Measurements from ENCODE around the gene GRID1.

GRID1 gene

DNA sequence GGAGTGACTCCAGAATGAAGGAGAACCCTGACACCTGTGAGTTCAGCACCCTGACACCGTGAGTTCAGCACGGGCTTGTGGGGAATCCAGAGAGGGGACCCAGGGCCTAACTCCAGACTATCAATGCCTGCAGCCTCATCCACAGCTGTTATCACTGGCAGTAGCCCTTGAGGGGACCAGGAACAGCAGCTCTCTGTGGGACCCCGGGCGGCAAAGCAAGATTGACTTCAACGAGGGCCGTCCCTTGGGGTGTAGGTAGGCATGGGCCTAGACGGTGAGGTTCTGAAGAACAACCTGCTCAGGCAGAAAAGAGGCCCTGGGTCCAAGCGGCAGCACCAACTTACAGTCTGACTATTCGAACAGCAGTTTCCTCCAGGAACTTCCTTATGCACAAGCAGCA, 8.9 kb downstream of the GRID1 start:
- Histone ChIP-seq H3K9ac (ENCODE audit: low read depth, low read length) (no peak overlapping the region), H3K4me1 (ENCODE audit: insufficient read depth, low read length) (no peaks in the 10 kb centered on the region), H3K36me3 (ENCODE audit: insufficient read depth, low read depth, low read length) (no peaks in the 10 kb centered on the region), H3K9me3 (ENCODE audit: insufficient read depth, low read depth, low read length) (no peaks in the 10 kb centered on the region), H3K27ac (ENCODE audit: low read length) (no peak overlapping the region), H3K4me3 (ENCODE audit: low read length) (no peak overlapping the region), H3K27me3 (ENCODE audit: insufficient read depth, low read length) (peaks cover 29% of the 10 kb centered on the region)

DNA sequence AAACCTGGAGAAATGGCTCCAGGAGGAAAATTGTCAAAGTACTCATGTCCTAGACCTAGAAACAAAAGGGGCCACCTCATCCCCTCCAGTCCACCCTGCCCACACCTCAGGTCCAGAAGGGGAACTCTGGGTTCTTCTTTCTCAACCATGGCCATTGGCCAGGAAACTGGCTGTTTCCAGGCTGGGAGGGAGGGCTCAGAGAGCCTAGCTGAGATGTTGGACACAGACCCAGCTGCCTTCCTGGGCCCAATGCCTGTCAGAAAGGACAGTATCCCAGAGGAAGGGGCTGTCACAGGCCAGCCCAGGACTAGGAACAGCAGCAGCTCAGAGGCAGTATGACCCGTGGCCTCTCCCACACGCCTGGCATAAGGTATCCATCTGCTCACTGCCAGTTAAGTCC, 9.6 kb downstream of the GRID1 start:
- no peak overlapping the region for H3K9ac ChIP-seq (ENCODE audit: low read depth, low read length)
- H3K36me3 ChIP-seq (ENCODE audit: insufficient read depth, low read depth, low read length), result no peaks in the 10 kb centered on the region
- no peak overlapping the region for H3K27ac ChIP-seq (ENCODE audit: low read length)
- H3K9me3 ChIP-seq (ENCODE audit: insufficient read depth, low read depth, low read length), result no peaks in the 10 kb centered on the region
- H3K27me3 ChIP-seq (ENCODE audit: insufficient read depth, low read length), result peaks cover 22% of the 10 kb centered on the region
- no peak overlapping the region for H3K4me3 ChIP-seq (ENCODE audit: low read length)
- no peaks in the 10 kb centered on the region for H3K4me1 ChIP-seq (ENCODE audit: insufficient read depth, low read length)

DNA sequence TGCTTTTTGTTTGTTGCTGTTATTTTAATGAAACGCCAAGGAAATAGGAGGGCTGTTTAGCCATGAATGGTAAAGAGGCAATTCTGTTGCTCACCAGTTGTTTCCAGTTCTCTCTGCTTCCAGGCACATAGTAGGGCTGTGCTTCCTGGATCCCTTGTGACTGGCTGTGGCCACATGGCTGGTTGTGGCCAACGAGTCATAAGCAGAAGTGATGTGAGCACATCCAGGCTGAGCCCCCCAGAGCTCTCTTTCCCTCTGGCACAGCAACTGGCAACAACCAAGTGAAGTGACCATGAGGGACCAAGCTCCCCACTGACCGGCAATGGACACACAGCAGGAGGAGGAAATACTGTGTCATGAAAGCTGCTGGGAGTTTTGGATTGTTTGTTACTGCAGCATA, 10.3 kb downstream of the GRID1 start:
- Histone ChIP-seq H3K9me3 (ENCODE audit: insufficient read depth, low read depth, low read length) (no peaks in the 10 kb centered on the region), H3K27ac (ENCODE audit: low read length) (no peak overlapping the region), H3K4me3 (ENCODE audit: low read length) (no peak overlapping the region), H3K27me3 (ENCODE audit: insufficient read depth, low read length) (peaks cover 15% of the 10 kb centered on the region), H3K36me3 (ENCODE audit: insufficient read depth, low read depth, low read length) (no peaks in the 10 kb centered on the region), H3K4me1 (ENCODE audit: insufficient read depth, low read length) (no peaks in the 10 kb centered on the region), H3K9ac (ENCODE audit: low read depth, low read length) (no peak overlapping the region)

DNA sequence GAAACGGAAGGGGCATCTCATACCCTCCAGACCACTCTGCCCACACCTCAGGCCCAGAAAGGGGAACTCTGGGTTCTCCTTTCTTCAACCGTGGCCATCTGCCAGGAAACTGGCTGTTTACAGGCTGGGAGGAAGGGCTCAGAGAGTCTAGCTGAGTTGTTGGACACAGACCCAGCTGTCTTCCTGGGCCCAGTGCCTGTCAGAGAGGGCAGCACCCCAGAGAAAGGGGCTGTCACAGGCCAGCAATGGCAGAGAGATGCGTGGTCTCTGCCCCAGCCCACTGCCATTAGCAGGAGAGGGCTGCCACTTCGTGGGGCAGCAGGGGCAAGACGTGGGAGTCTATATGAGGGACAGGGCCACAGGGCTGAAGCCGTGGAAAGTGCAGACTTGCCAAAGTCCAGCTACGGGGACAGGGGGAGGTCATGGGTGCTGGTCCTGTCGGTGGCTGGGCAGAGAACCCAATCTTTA, 11.0 kb downstream of the GRID1 start:
- no peak overlapping the region for H3K4me3 ChIP-seq (ENCODE audit: low read length)
- no peak overlapping the region for H3K27ac ChIP-seq (ENCODE audit: low read length)
- H3K27me3 ChIP-seq (ENCODE audit: insufficient read depth, low read length), result peaks cover 8% of the 10 kb centered on the region
- H3K36me3 ChIP-seq (ENCODE audit: insufficient read depth, low read depth, low read length), result no peaks in the 10 kb centered on the region
- H3K9ac ChIP-seq (ENCODE audit: low read depth, low read length), result no peak overlapping the region
- H3K4me1 ChIP-seq (ENCODE audit: insufficient read depth, low read length), result no peaks in the 10 kb centered on the region
- H3K9me3 ChIP-seq (ENCODE audit: insufficient read depth, low read depth, low read length), result no peaks in the 10 kb centered on the region

DNA sequence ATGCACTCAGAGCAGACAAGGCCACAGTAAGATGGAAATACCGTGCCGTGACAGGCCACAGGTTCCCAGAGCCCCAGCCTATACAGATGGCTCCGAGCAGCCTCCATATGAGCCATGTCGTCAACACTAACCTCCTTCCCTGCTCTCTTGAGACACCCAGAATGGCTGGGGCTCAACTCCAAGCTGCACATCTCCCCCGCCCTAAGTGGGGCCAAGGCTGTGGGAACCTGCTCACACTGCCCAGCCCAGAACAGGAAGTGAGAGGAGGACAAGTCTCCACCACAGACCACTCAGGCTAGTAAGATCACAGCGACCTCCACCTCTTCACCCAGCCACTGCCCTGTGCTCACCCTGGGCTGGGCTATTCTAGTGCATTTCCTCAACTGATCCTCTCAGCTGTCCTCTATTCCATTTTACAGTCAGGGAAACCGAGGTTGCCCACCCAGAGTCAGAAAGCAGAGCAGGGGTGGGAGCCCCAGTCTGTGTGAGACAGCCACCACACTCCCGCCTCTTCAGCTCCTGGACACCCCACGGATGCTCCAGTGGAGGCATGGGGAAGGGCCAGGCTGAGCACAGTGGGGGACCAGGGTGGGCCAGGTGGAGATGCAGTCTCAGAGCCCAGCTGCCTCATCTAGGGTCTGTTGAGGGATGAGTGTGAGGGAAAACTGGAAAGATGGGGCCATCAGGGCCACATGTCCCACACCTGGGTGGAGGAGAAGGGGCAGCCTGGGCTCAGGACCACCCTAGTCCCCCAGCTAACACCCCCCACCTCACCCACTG, 11.6 kb downstream of the GRID1 start:
- no peaks in the 10 kb centered on the region for H3K9me3 ChIP-seq (ENCODE audit: insufficient read depth, low read depth, low read length)
- H3K4me1 ChIP-seq (ENCODE audit: insufficient read depth, low read length), result no peaks in the 10 kb centered on the region
- no peaks in the 10 kb centered on the region for H3K36me3 ChIP-seq (ENCODE audit: insufficient read depth, low read depth, low read length)
- H3K27ac ChIP-seq (ENCODE audit: low read length), result no peak overlapping the region
- peaks cover 5% of the 10 kb centered on the region; the same call in 1 of the 2 replicates for H3K27me3 ChIP-seq (ENCODE audit: insufficient read depth, low read length)
- no peak overlapping the region for H3K9ac ChIP-seq (ENCODE audit: low read depth, low read length)
- no peak overlapping the region for H3K4me3 ChIP-seq (ENCODE audit: low read length)

DNA sequence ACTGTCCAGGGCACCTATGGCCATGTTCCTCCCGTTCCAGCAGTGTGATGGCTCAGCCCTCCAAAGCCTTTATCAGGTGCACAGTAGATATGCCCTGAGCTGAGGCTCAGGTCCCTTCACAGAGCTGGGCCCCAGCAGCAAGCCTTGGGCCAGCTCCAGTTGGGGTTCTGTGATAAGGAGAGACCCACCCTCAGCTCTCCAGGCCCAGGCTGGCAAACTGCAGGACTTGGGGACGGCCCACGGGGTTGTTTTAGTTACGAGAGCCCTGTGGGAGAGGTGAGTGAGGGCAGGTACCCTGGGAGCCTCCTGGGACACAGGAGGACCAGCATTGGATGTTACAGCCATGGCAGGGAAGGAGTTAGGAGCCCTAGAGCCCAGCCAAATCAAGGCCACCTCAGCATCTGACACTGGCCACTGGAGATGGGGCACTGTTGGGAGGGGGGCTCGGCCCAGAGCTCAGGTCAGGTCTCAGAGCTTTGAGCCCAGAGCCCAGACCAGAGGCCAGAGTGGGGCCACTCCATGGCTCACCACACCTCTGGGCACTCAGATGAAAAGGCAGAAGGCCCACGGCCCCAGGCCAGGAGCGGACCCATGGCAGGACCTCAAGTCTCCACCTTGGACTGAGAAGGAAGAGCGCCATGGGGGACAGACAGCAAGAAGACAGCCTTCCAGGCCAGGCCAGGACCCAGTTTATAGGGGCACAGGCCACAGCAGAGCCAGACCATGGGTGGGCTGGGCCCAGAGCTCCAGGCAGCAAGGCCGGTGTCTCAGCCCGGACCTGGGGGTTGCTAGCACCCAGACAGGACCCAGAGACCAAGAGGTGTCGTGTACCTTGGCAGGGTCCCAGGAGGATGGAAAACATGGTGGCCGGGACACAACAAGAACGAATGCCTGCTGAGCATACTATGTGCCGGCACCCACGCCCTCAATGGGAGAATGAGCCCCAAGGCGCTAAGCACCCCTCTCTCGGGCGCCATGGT, 12.8 kb downstream of the GRID1 start:
- no peak overlapping the region for H3K27ac ChIP-seq (ENCODE audit: low read length)

DNA sequence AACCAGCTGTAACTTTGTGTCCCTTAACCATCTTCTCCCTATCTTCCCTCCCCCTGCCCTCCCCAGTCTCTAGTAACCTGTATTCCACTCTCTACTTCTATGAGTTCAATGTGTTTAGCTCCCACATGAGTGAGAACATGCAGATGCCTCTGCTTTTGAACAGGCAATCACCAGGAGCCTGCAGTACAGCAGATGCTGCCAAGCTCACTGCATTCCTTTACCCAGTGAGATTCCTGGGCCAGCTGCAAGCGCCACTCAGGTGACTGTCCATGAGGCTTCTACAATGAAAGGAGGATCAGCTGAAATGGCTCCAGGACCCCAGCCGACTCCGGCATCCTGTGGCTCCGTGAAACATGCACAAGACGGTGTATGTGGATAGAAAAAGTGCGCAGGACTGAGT, 15.7 kb downstream of the GRID1 start:
- Histone ChIP-seq H3K27ac (ENCODE audit: low read length) (no peak overlapping the region), H3K9me3 (ENCODE audit: insufficient read depth, low read depth, low read length) (no peaks in the 10 kb centered on the region), H3K36me3 (ENCODE audit: insufficient read depth, low read depth, low read length) (no peaks in the 10 kb centered on the region), H3K27me3 (ENCODE audit: insufficient read depth, low read length) (no peaks in the 10 kb centered on the region; the same call in 1 of the 2 replicates), H3K4me1 (ENCODE audit: insufficient read depth, low read length) (no peaks in the 10 kb centered on the region), H3K9ac (ENCODE audit: low read depth, low read length) (no peak overlapping the region), H3K4me3 (ENCODE audit: low read length) (no peak overlapping the region)

More for the DNA sequence above, 12.8 kb downstream of the GRID1 start:
- Histone ChIP-seq H3K27me3 (ENCODE audit: insufficient read depth, low read length) (peaks cover under 1% of the 10 kb centered on the region; the same call in 1 of the 2 replicates), H3K4me3 (ENCODE audit: low read length) (no peak overlapping the region), H3K36me3 (ENCODE audit: insufficient read depth, low read depth, low read length) (no peaks in the 10 kb centered on the region), H3K9me3 (ENCODE audit: insufficient read depth, low read depth, low read length) (no peaks in the 10 kb centered on the region), H3K4me1 (ENCODE audit: insufficient read depth, low read length) (no peaks in the 10 kb centered on the region), H3K9ac (ENCODE audit: low read depth, low read length) (no peak overlapping the region)

DNA sequence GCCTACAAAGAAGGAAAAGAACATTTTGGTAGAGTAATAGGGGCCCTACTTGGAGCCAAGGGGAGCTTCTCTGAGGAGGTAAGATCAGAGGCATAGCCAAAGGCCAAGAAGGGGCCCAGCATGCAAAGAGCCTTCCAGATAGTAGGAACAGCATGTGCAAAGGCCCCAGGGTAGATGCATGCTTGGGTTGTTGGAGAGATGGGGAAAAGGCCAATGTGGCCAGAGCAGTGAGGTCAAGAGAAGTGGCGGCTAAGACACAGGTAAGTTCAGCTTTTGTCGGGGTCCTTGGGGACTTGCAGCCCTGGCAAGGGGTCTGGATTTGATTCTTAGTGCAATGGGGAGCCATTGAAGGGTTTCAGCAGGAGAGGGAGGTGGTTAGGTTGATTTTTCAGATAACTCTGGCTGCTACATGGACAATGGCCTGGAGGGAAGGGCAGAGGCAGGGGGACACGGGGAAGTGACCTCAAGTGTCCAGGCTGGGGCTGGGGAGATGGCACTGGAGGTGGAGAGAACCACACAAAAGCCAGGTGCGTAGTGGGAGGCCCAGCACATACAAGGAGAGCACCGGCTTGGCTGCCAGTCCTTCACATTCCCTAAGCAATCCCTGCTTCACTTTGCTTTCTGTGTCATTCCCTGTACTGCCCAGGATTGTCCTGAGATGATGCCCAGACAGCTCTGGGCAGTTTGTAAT, 16.5 kb downstream of the GRID1 start:
- Histone ChIP-seq H3K27me3 (ENCODE audit: insufficient read depth, low read length) (no peaks in the 10 kb centered on the region; the same call in 1 of the 2 replicates), H3K4me1 (ENCODE audit: insufficient read depth, low read length) (no peaks in the 10 kb centered on the region), H3K36me3 (ENCODE audit: insufficient read depth, low read depth, low read length) (no peaks in the 10 kb centered on the region)

DNA sequence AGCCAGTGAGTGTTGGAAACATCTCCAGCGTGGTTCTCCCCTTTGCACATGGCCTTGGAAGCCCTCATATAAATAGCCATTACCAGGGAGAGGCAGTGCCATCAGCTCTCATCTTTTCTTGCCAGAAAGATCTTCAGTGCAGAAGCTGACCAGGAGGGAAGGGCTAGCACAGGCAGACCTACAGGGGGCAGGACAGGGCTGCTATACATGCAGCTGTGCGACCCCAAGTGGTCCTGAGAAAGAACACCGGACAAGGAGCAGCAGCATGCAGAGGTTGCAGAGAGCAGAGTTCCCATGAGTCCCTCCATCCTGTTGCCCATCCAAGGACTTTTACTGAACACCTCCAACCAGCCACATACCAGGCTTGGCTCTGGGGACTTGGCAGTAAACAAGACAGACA, 17.1 kb downstream of the GRID1 start:
- Histone ChIP-seq H3K9ac (ENCODE audit: low read depth, low read length) (no peak overlapping the region), H3K27ac (ENCODE audit: low read length) (no peak overlapping the region), H3K36me3 (ENCODE audit: insufficient read depth, low read depth, low read length) (no peaks in the 10 kb centered on the region), H3K4me1 (ENCODE audit: insufficient read depth, low read length) (no peaks in the 10 kb centered on the region), H3K4me3 (ENCODE audit: low read length) (no peak overlapping the region), H3K9me3 (ENCODE audit: insufficient read depth, low read depth, low read length) (no peaks in the 10 kb centered on the region), H3K27me3 (ENCODE audit: insufficient read depth, low read length) (no peaks in the 10 kb centered on the region; the same call in 1 of the 2 replicates)

More for the DNA sequence above, 16.5 kb downstream of the GRID1 start:
- H3K27ac ChIP-seq (ENCODE audit: low read length), result no peak overlapping the region
- H3K9me3 ChIP-seq (ENCODE audit: insufficient read depth, low read depth, low read length), result no peaks in the 10 kb centered on the region
- H3K9ac ChIP-seq (ENCODE audit: low read depth, low read length), result no peak overlapping the region
- H3K4me3 ChIP-seq (ENCODE audit: low read length), result no peak overlapping the region

DNA sequence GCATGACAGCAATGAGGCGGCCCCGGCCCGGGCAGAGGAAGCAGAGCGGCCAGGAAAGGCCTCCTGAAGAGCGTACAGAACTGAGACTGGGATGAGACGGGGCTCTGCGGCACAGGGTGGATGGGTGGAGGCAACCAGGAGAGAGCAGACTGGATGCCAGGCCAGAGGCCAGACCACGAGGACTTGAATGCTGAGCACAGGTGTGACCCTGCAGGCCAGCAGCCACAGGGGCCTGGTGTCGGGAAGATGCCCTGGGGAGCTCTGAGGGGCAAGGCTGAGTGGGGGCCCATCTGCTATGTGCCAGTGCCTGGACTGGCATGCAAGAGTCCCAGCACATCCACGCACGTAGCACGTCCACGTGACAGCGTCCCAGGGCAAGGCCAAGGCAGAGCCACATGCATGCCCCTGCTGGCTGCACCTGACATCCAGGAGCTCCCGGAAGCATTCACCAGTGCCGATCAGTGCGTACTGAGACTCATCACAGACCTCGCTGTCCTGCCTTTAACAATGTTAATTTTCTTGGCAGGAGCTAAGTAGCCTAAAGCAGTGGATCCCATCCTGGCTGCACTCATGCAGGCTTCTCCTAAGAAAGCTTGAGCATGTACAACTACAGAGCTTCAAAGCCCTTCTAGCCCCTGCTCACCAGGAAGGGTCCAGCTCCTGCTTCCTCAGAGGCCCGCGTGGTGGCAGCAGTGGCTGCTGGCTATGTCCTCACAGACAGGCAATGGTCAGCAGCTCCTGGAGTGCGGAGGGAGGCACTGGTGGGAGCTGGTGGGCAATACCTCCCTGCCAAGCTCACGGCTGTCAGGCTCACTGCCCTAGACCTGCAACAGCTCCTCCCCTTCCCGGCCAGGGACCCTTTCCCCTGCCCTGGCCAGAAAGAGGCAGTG, 18.0 kb downstream of the GRID1 start:
- no peaks in the 10 kb centered on the region for H3K36me3 ChIP-seq (ENCODE audit: insufficient read depth, low read depth, low read length)
- no peak overlapping the region for H3K27ac ChIP-seq (ENCODE audit: low read length)
- H3K27me3 ChIP-seq (ENCODE audit: insufficient read depth, low read length), result no peaks in the 10 kb centered on the region; the same call in 1 of the 2 replicates
- H3K9me3 ChIP-seq (ENCODE audit: insufficient read depth, low read depth, low read length), result no peaks in the 10 kb centered on the region
- H3K4me3 ChIP-seq (ENCODE audit: low read length), result no peak overlapping the region
- H3K9ac ChIP-seq (ENCODE audit: low read depth, low read length), result no peak overlapping the region
- no peaks in the 10 kb centered on the region for H3K4me1 ChIP-seq (ENCODE audit: insufficient read depth, low read length)

Measured in iPS-20b (cell line).